SU-DHL-6 (cell line): ENCODE data around the gene ENDOV.

Source experiments
- H2AFZ ChIP-seq: fragments of 200-600 bp; sonication (generic); 2 replicates; pipeline ENCODE4 v1.6.1; 2014; ENCODE audit warnings: low read depth, mild to moderate bottlenecking, moderate library complexity, mixed read lengths, antibody characterized with exemption, low read length; ENCODE audit not compliant: severe bottlenecking
- H3F3A ChIP-seq: fragments of 200-600 bp; shearing (Covaris generic); 2 replicates; pipeline ENCODE4 v1.6.0; 2016; ENCODE audit warnings: antibody characterized with exemption, mild to moderate bottlenecking; ENCODE audit not compliant: insufficient read depth
- H3K27ac ChIP-seq: fragments of 200-600 bp; sonication (generic); 2 replicates; pipeline ENCODE4 v1.5.1; 2016; ENCODE audit warnings: low read depth, mild to moderate bottlenecking, low read length, moderate library complexity, mixed read lengths
- H3K27me3 ChIP-seq: fragments of 200-600 bp; sonication (generic), shearing (Covaris generic); 2 replicates; pipeline ENCODE4 v1.6.0; 2014; ENCODE audit warnings: mild to moderate bottlenecking, low read length
- H3K36me3 ChIP-seq: fragments of 200-600 bp; sonication (generic); 2 replicates; pipeline ENCODE4 v1.6.1; 2014; ENCODE audit warnings: mild to moderate bottlenecking, low read length, mixed read lengths
- H3K4me2 ChIP-seq: fragments of 300-600, 200-600 bp; shearing (Covaris generic), sonication (generic); 2 replicates; pipeline ENCODE4 v1.6.0; 2014; ENCODE audit warnings: low read length, low read depth, mild to moderate bottlenecking; ENCODE audit not compliant: poor library complexity, severe bottlenecking
- H3K4me3 ChIP-seq: fragments of 200-600 bp; sonication (generic); 2 replicates; pipeline ENCODE4 v1.5.1; 2014; ENCODE audit warnings: antibody characterized with exemption, low read length, mild to moderate bottlenecking, mixed read lengths; ENCODE audit not compliant: insufficient read depth, poor library complexity, severe bottlenecking
- H3K79me2 ChIP-seq: fragments of 200-600 bp; sonication (generic); 2 replicates; pipeline ENCODE4 v1.6.1; 2014; ENCODE audit warnings: mild to moderate bottlenecking, low read length, moderate library complexity; ENCODE audit not compliant: insufficient read depth
- H3K9ac ChIP-seq: fragments of 200-600 bp; sonication (generic); 2 replicates; pipeline ENCODE4 v1.7.0; 2014; ENCODE audit warnings: mild to moderate bottlenecking, low read length
- H3K9me2 ChIP-seq: fragments of 200-600 bp; sonication (generic); replicated peaks from 2 replicates; pipeline ENCODE4 v1.6.1; 2014; ENCODE audit warnings: low read length; ENCODE audit not compliant: insufficient read depth
- H3K9me3 ChIP-seq: fragments of 200-600 bp; sonication (generic); 2 replicates; pipeline ENCODE4 v1.6.1; 2014; ENCODE audit warnings: low read length, mixed read lengths; ENCODE audit not compliant: insufficient read depth
- H4K20me1 ChIP-seq: fragments of 200-600 bp; sonication (generic); 2 replicates; pipeline ENCODE4 v1.6.1; 2014; ENCODE audit warnings: low read depth, mild to moderate bottlenecking, antibody characterized with exemption, low read length, moderate library complexity, mixed read lengths
- EZH2phosphoT487 ChIP-seq: fragments of 200-600 bp; sonication (generic), shearing (Covaris generic); conservative IDR thresholded peaks from 2 replicates; pipeline ENCODE4 v1.6.1; 2018; ENCODE audit warnings: mild to moderate bottlenecking, antibody characterized with exemption, low read length, moderate library complexity, mixed read lengths
- TF ChIP-seq, protein P1 (sequence below): fragments of 200-600 bp; sonication (generic); IDR thresholded peaks from one replicate; pipeline ENCODE4 v1.5.1; 2017; ENCODE audit warnings: antibody characterized with exemption, mild to moderate bottlenecking, low read length, moderate library complexity; ENCODE audit not compliant: insufficient read depth, poor library complexity, severe bottlenecking

ENDOV gene

GRCh38 chr17:80389011-80389995, 25.7 kb upstream of the ENDOV start:
- no peaks in the 10 kb centered on the region for H3K9me3 ChIP-seq
- no peaks in the 10 kb centered on the region for H3F3A ChIP-seq
- H3K4me2 ChIP-seq, result no peak overlapping the region
- no peak overlapping the region for H3K9ac ChIP-seq
- no peak overlapping the region for H2AFZ ChIP-seq
- H3K9me2 ChIP-seq, result no peaks in the 10 kb centered on the region
- H4K20me1 ChIP-seq, result no peaks in the 10 kb centered on the region
- H3K4me3 ChIP-seq, result no peak overlapping the region
- no peaks in the 10 kb centered on the region for H3K79me2 ChIP-seq
- no peaks in the 10 kb centered on the region for H3K36me3 ChIP-seq
- no peaks in the 10 kb centered on the region for H3K27me3 ChIP-seq
- H3K27ac ChIP-seq, result no peak overlapping the region
- TF ChIP-seq, protein P1, sequence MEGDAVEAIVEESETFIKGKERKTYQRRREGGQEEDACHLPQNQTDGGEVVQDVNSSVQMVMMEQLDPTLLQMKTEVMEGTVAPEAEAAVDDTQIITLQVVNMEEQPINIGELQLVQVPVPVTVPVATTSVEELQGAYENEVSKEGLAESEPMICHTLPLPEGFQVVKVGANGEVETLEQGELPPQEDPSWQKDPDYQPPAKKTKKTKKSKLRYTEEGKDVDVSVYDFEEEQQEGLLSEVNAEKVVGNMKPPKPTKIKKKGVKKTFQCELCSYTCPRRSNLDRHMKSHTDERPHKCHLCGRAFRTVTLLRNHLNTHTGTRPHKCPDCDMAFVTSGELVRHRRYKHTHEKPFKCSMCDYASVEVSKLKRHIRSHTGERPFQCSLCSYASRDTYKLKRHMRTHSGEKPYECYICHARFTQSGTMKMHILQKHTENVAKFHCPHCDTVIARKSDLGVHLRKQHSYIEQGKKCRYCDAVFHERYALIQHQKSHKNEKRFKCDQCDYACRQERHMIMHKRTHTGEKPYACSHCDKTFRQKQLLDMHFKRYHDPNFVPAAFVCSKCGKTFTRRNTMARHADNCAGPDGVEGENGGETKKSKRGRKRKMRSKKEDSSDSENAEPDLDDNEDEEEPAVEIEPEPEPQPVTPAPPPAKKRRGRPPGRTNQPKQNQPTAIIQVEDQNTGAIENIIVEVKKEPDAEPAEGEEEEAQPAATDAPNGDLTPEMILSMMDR, result no peak
- TF ChIP-seq EZH2phosphoT487, result no peak

- H3K36me3 ChIP-seq, result no peaks in the 10 kb centered on the region
- no peaks in the 10 kb centered on the region for H3K27me3 ChIP-seq
- no peak overlapping the region for H3K4me3 ChIP-seq
Observed at GRCh38 chr17:80393241-80393890, 21.6 kb upstream of the ENDOV start.

DNA sequence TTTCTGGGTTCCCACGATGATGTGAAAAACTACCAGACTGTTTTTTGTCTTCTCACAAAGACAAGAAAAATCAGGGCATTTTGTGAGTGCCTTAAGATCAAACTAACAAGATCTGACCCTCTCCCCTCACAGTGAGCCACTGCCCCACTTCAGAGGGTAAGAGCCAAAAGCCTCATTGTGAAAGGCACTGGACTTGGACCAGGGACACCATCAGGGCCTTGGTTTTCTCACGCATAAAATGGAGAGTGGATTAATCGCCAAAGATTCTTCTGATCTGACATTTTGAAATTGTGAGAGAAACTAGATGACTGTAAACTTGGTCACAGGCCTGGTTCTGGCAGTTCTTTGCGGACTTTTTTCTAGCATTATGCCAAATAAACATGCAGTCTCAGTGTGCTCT, 21.0 kb upstream of the ENDOV start:
- no peak overlapping the region for H3K9ac ChIP-seq
- no peak overlapping the region for H3K27ac ChIP-seq
- no peaks in the 10 kb centered on the region for H4K20me1 ChIP-seq
- no peaks in the 10 kb centered on the region for H3K9me2 ChIP-seq
- H3K4me3 ChIP-seq, result no peak overlapping the region
- H3K4me2 ChIP-seq, result no peak overlapping the region
- no peaks in the 10 kb centered on the region for H3K9me3 ChIP-seq
- H3K36me3 ChIP-seq, result no peaks in the 10 kb centered on the region
- no peaks in the 10 kb centered on the region for H3F3A ChIP-seq
- H3K79me2 ChIP-seq, result no peaks in the 10 kb centered on the region
- H3K27me3 ChIP-seq, result no peaks in the 10 kb centered on the region
- H2AFZ ChIP-seq, result no peak overlapping the region
- no peak for TF ChIP-seq EZH2phosphoT487
- TF ChIP-seq, protein P1, result no peak

More at GRCh38 chr17:80393241-80393890, 21.6 kb upstream of the ENDOV start:
- no peaks in the 10 kb centered on the region for H3F3A ChIP-seq
- H3K9me3 ChIP-seq, result no peaks in the 10 kb centered on the region
- no peaks in the 10 kb centered on the region for H3K79me2 ChIP-seq
- H3K9me2 ChIP-seq, result no peaks in the 10 kb centered on the region
- no peak overlapping the region for H3K4me2 ChIP-seq
- no peak overlapping the region for H3K9ac ChIP-seq
- TF ChIP-seq, protein P1, result no peak
- no peak for TF ChIP-seq EZH2phosphoT487
- no peaks in the 10 kb centered on the region for H4K20me1 ChIP-seq
- no peak overlapping the region for H2AFZ ChIP-seq
- no peak overlapping the region for H3K27ac ChIP-seq
